ENCODE data around the gene GCC2.
A peak's percentile ranks its signal among the peaks of the same experiment; 100 is the strongest.
"Not testable (repeated sequence)": the region's sequence is repeated elsewhere in the genome, so short reads cannot be mapped to it uniquely, and the experiment has no call there.

Gene GCC2

DNA sequence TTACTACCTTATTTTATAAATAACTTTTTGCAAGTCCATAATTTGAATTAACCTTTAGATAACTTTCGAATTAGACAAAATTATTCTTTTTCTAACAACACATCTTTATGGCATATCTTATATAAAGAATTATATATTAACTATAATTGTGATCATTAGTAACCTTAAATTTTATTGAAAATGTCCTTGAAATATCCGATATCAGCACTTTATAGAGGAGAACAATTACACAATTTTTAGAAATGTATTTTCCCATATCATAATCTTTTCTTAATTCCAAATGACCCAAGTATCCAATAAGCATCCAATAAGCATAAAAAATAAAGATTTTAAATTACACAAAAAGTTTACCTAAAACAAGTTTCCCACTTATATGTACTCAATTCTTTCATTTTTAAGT, 7.3 kb upstream of the GCC2 start:
- peak; percentile 89 for FAIRE-seq

DNA sequence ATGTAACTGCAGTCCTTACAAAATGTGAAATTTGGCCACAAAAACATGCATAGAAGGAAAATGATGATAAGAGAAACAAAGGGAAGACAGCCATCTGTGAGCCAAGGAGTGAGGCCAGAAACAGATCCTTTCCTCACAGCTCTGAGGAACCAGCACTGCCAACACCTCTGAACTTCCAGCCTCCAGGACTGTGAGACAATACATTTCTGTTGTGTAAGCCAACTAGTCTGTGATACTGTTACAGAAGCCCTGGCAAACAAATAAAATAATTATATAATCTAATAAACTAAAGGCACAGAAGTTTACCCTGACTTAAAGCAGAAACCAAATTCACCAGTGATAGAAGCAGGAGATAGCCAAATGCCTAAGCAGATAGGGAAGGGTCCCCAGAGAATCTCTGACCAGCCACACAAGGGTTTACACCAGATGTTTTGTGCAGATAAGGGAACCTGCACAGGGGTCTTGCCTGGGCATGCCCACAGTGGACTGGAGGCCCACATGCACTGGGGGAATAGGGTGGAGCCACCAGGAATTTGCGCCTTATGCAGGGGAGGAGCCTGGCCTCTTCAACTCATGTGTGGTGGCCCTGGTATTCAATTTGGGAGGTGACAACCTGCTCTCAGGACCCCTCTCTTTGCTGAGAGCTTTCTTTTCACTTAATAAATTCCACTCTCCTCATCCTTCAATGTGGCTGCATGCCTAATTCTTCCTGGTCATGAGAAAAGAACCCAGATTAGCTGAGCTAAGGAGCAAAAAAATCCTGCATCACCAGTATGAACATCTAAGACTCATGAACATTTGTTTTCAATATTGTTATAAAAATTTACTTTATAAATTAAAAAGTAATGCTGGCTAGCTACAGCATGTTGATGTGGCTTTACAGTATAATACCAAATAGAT, 3.8 kb upstream of the GCC2 start:
- no peak for FAIRE-seq

DNA sequence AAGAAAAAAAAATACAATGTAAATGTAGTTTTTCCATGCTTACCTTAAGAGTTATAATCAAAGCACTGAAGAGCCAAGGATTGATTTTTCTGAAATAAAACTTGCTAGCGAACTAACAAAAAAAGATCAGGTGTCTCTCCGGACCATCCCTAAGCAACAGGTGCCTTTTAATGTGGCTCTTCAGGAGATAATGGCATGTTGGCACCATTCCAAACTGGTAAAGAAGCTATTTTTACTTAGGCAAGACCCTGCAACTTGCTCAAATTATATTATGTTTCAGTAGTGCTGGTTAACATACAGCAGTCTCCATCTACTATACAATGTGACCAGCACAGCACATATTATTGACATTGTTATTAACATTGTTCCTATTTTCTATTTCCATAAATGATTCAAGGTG, 2.3 kb upstream of the GCC2 start:
- no peak for FAIRE-seq

DNA sequence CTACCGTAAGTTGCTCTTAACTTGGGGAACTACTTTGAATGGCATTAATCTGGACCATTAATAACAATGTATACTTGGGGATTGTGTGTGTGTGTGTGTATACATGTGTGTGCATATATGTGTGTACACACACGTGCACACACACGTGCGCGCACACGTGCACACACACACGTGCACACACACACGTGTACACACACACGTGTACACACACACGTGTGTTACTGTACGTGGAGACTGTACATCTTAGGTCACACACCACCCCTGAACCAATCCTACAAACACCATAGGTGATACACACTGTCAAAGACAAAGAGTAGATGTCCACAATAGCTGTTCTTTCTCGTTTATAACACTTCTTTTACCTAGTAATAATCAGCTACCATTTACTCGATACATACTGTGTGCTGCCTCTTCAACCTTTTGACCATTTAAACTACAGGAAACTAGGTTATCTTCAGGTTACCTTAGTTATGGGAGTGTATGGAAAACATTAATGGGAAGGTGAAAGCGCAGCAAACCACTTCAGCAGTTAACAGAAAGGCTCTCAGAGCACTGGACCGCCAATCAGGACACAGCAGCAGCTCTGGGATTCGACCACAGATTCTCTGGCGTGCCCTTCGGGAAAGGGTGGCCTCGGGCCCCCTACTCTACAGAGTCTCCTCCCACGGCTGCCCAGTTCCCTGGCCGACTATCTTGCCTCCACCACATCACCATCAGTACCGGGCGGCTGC, 894 bp upstream of the GCC2 start:
- no peak for FAIRE-seq

DNA sequence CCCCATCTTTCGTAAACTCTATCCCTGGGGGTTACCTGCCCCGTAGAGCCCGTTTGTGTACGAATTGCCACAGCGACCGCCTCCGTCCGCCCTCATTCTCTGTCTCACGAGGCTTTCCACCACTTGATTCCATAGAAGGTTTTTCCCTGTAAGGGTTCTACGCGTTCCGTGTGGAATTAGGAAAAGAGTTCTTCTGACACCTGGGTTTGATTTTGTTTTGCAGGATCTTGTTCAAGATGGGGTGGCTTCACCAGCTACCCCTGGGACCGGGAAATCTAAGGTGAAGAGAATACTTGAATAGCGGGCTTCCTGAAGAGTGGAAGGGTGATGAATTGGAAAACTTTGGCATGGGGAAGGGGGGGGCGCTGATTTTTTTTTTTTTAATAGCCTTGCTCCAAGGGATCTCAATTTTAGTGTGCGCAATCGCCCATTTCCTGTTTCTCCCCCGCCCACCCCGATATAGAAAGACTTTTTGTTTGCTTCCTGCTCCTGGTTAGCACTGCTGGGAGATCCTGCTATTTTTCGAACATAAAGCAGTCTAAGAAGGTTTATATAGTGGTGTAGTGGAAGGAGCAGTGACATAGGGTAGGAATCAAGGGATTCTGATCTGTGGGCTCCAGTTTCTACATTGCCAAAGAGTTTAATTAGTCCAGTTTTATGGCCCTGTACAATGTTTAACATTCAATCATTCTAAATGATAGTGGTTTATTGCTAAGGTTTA, 564 bp downstream of the GCC2 start:
- no peak for FAIRE-seq

DNA sequence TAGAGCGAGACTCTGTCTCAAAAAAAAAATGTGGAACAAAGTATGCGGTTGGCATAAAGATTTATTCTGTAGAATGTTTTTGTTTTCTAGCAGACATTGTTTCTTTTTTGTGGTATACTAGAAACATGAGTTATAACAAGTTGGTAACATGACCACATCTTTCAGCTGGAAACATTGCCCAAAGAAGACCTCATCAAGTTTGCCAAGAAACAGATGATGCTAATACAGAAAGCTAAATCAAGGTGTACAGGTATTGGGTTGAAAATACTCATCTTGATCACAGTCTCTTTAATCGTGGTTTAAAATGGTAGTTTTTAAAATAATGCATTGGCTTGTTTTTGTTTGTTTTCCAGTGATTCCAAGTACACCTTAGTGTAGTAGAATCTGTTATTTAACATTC, 1.9 kb downstream of the GCC2 start:
- no peak for FAIRE-seq

DNA sequence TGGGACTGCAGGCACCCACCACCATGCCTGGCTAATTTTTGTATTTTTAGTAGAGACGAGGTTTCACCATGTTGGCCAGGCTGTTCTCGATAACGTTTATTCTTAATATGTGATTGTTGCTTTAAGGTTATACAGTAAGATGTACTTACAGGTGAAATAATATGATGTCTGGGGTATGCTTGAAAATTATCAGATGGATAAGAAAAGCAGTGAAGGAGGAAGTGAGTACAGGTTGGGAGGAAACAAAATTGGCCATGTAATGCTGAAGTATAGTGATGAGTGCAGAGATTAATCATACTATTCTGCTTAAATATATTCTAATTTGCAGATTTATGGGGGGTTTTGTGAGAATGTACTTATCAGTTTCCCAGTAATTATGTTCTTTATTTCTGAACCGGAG, 3.0 kb downstream of the GCC2 start:
- no peak for FAIRE-seq

DNA sequence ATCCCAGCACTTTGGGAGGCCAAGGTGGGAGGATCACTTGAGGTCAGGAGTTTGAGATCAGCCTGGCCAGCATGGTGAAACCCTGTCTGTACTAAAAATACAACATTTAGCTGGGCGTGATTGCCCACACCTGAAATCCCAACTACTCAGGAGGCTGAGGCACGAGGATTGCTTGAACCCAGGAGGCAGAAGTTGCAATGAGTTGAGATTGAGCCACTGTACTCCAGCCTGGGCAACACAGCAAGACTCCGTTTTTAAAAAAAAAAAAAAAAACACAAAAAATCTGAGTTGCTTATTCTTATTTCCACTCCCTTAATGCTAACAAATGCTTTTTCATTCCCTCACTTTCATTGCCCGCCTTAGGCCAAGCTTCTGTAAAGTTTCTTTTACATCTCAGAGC, 4.5 kb downstream of the GCC2 start:
- FAIRE-seq: not testable (repeated sequence)

DNA sequence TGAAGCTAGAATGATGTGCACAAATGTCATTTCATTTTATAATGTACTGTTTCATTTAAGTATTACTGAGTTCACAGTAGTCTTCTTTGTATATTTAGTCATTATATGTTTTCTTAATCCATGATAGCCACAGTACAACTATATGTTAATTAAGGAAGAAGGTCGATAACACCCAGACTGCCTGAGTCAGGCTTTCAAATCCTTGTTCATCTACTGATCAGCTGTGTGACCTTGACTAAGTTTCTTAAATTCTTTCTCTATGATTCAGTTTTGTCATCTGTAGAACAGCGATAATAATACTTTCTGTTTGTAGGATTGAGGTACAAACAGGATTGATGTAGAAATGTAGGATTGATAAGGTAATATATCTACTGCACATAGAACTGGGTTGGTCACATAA, 5.4 kb downstream of the GCC2 start:
- FAIRE-seq: no peak

DNA sequence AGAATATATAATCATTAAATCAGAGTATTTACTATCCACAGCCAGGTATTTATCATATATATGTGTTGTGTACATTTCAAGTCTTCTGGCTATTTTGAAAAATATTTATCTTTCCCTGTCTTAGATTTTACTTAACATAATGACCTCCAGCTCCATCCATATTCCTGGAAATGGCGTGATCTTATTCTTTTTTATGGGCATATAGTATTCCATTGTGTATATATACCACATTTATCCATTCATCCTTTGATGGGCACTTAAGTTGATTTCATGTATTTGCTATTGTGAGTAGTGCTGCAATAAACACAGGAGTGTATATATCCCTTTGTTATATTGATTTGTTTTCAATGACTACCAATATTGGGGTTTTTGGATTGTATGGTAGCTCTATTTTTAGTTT, 6.6 kb downstream of the GCC2 start:
- FAIRE-seq: no peak

DNA sequence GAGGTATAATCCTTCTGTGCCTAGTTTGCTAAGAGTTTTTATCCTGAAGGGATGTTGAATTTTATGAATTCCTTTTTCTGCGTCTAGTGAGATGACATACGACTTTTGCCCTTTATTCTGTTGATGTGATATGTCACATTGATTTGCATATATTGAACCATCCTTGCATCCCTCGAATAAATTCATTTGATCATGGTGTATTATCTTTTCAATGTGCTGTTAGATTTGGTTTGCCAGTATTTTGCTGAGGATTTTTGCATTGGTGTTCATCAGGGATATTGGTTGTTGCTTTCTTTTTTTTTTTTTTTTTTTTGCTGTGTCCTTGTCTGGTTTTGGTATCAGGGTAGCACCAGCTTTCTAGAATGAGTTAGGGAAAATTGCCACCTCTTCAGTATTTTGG, 9.1 kb downstream of the GCC2 start:
- FAIRE-seq: no peak

DNA sequence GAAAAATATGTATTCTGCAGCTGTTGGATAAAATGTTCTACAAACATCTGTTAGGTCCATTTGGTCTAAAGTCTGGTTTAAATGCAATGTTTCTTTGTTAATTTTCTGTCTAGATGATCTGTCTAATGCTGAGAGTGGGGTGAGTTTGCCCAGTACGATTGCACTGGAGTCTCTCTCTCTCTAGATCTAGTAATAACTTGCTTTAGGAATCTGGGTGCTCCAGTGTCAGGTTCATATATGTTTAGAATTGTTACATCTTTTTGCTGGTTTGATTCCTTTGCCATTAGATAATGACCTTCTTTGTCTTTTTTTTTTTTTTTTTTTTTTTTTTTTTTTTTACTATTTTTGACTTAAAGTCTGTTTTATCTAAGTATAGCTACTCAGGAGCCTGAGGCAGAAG, 10.4 kb downstream of the GCC2 start:
- no peak for FAIRE-seq

DNA sequence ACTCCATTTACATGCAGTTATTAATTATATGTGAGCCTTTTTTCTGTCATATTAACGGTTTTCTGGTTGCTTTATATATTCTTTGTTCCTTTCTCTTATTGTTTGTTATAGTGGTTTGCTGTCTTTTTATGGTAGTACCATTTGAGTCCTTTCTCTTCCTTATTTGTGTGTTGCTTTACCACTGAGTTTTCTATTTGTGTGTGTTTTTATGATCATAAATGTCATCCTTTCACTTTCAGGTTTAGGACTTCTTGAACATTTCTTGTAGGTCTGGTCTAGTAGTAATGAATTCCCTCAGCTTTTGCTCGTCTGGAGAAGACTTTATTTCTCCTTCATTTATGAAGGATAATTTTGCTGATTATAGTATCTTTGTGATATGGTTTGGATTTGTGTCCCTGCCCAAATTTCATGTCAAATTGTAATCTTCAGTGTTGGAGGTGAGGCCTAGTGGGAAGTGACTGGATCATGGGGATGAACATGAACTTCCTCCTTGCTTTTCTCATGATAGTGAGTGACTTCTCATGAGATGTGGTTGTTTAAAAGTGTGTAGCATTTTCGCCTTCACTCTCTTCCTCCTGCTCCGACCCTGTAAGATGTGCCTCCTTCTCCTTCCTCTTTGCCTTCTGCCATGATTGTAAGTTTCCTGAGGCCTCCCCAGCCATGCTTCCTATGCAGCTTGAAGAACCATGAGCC, 11.5 kb downstream of the GCC2 start:
- no peak for FAIRE-seq

DNA sequence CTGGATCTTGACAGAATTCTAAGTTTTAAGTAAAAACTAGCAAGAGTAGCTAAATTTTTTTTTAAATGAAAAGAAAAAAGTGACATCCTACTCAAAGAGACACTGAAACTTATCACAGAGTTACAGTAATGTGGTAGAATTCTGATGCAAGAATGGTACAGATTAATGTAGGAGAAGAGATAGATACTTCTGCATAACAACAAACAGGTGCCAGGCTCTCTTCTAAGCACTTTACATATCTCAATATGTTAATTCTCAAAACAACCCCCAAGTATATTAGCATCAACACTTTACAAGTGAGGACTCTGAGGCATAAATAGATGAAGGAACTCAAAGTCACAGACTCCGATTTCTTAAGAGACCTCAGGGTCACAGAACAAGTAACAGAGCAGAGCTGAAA, 28.1 kb downstream of the GCC2 start:
- FAIRE-seq: no peak

DNA sequence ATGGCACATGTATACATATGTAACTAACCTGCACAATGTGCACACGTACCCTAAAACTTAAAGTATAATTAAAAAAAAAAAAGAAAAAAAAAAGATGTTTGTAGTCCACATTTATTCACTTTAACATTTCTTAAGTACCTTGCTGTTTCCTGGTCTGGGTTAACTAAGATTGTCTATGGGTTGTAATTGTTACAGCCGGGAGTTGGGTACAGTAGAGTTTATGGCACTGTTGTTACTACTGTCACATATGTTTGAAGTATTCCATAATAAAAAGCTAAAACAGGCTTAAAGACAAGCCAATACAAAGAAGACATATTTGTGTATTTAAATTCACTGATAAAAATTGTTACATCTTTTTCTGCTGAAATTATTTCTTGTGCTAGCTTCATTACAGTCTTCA, 36.2 kb downstream of the GCC2 start:
- FAIRE-seq: no peak

DNA sequence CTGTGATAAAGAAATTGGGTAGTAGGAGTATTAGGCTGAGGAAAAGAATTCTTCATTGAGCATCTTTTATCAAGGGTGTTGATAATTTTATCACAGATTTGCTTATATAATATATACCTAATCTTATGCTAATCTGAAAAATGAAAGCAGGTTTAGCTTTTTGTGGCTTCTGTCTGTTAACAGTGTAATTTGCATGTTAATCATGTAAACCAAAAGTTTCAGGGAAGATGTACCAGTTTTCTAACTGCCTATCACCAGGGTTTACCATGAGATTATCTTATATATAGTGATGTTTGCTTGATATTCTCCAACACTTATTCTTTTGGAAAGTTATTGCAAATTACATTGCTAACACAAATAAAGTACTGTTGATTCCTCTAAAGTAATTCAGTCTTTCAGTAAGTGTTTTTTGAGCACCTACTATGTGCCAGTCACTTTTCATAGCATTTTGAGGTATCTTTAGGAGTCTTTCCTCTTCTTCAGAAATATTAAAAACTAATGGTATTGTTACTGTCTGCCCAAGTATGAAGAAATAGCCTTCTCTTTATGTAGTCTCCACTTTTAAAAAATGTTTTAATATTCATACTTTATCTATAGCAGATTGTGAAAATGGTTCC, 41.6 kb downstream of the GCC2 start:
- FAIRE-seq: no peak

DNA sequence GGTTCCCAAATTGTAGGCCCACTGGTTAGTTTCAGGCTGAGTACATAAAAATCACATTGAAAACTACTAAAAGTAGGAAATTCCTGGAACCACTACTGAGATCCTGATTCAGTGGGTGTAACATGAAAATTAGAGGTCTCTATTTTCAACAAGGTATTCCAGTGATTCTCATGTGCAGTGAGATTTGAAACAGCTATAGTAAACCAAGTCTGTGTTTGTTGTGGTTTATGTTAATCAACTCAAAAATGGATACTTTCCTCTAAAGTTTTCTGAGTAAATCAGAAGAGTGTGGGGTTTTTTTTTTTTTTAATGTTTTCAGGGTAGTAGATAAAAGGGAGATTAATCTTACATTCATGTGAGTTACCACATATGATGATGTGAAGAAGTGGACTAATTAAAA, 42.8 kb downstream of the GCC2 start:
- FAIRE-seq: no peak

DNA sequence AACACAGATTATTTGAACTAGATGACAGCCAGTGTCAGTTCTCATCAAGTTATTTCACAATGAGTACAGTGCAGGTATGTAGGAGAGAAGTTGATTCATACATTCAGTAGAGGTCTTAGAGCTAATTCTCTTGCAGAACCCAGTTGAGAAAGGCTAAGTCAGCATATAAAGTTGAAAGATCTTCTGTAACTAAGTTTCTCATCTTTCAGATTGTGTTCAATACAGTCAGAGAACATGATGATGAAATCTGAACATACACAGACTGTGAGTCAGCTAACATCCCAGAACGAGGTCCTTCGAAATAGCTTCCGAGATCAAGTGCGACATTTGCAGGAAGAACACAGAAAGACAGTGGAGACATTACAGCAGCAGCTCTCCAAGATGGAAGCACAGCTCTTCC, 43.4 kb downstream of the GCC2 start:
- no peak for FAIRE-seq

DNA sequence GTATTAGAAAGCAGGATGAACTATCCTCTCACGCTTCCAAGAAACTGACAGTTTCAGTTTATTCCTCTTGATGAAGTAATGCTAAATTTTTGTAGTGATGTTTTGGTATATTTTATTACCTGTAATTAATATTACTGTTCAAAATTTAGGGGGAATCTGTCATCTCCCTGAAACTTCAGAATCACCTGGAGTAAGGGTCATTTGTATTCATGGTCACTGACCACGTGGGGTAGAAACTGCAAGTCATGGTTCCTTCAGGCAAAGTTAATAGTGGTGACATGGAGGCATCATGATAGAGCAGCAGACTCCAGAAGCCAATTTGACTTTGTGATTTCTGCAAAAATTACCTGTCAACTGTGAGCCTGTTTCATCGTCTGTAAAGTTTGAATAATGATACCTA, 47.2 kb downstream of the GCC2 start:
- not testable (repeated sequence) for FAIRE-seq

DNA sequence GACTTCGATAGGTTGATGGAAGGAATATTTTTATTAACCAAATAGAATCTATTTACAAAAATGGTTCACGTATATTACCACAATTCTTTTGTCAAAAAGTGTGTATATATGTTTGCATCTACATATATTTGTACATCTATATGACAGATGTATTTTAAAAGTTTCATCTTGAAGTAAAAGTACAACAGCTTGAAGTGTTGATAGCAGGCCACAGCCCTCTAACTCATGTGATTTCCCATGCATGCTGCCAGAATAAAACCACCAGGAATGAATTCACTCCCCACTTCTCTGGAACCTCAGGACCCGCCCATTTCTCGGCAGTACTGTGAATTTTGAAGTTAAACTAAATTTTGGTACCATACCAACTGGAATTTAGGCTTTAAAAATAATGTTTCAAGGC, 58.6 kb downstream of the GCC2 start:
- FAIRE-seq: not testable (repeated sequence)

DNA sequence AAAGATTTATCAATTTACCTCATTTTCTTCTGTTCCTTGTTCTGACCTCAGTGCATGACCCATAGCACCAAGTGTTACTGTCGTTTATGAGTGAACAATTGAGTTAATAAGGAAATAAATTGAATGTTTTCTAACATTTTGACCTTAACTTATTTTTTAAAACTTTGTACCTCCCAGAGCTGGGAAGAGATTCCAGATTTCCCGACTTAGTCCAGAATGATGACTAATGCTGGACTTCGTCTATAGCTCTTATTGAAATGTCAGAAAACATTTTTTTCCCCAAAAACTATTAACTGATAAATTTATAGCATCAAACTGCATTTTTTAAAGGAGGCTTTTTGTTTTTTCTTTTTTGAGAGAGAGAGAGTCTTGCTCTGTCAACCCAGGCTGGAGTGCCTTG, 63.4 kb downstream of the GCC2 start:
- FAIRE-seq: not testable (repeated sequence)

DNA sequence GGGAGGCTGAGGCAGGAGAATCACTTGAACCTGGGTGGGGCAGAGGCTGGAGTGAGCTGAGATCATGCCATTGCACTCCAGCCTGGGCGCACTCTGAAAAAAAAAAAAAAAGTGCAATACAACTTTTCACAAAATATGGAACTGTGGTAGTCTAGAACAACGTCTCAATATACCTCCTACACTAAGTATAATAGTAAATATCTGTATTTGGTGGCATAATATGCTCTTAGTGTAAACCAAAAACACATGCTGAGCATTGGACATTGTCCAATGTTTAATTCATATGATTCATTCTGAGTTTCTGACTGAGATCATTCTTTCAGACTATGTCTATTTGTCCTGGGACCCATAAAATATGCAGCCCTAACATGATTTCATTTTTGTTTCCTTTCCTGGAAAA, 65.5 kb downstream of the GCC2 start:
- FAIRE-seq: not testable (repeated sequence)

DNA sequence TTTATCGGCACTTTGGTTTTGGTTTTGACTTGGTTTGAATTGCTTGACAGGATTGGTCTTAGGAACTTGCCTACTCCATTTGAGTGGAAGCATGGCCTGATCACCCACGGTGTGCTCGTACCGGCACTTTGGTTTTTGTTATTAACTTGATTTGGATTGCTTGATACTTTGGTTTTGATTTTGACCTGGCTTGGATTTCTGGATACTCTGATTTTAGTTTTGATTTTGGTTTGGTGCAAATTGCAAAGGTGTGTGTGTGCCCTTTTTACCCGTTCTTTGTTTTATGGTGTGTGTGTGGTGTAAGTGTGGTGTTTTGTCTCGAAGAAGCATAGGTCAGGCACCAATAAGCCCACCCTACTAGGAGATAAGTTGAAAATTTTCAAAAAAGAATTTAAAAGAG, 75.7 kb downstream of the GCC2 start:
- not testable (repeated sequence) for FAIRE-seq

All from TTC549 (cell line).